HepG2 (cell line): ENCODE measurements around the gene SMAD6. TPM values are rescaled to one million over a fixed set of nuclear protein-coding genes. Genes with fewer than 3 reads are reported as not detected.

Source experiments
- CSRNP1 ChIP-seq: sonication (generic); formaldehyde crosslinking; IDR thresholded peaks from 2 replicates; pipeline ENCODE4 v1.8.1; 2023; ENCODE audit warnings: mild to moderate bottlenecking, missing genetic modification reagents
- HIVEP1 ChIP-seq: sonication (generic); formaldehyde crosslinking; IDR thresholded peaks from 2 replicates; pipeline ENCODE4 v1.4.0; 2020; ENCODE audit warnings: mild to moderate bottlenecking, missing genetic modification reagents
- HMGA1 ChIP-seq: sonication (generic); formaldehyde crosslinking; conservative IDR thresholded peaks from 2 replicates; pipeline ENCODE4 v1.4.0; 2020; ENCODE audit warnings: missing genetic modification reagents
- HNRNPLL ChIP-seq: fragments of 200-400 bp; formaldehyde crosslinking; IDR thresholded peaks from 2 replicates; pipeline ENCODE4 v1.6.1; 2017; ENCODE audit warnings: mild to moderate bottlenecking, low read depth, low read length; ENCODE audit not compliant: poor library complexity, severe bottlenecking
- KMT2A ChIP-seq: sonication (generic); formaldehyde crosslinking; IDR thresholded peaks from 2 replicates; pipeline ENCODE4 v1.4.0; 2020; ENCODE audit warnings: missing genetic modification reagents
- MTF1 ChIP-seq: sonication (generic); formaldehyde crosslinking; IDR thresholded peaks from 2 replicates; pipeline ENCODE4 v1.5.0; 2020; ENCODE audit warnings: missing genetic modification reagents
- RBAK ChIP-seq: sonication (generic); formaldehyde crosslinking; IDR thresholded peaks from 2 replicates; pipeline ENCODE4 v1.5.1; 2020; ENCODE audit warnings: mild to moderate bottlenecking, missing genetic modification reagents
- RBM22 ChIP-seq: fragments of 200-400 bp; formaldehyde crosslinking; optimal IDR thresholded peaks from 2 replicates; pipeline ENCODE3; 2017; ENCODE audit warnings: mild to moderate bottlenecking, low read length, moderate library complexity
- RNF2 ChIP-seq: fragments of 450-650 bp; conservative IDR thresholded peaks from 2 replicates; pipeline ENCODE4 v1.6.1; 2016; ENCODE audit warnings: low read depth
- SOX5 ChIP-seq: IDR thresholded peaks from 2 replicates; pipeline ENCODE4 v1.6.1; 2016; ENCODE audit warnings: borderline replicate concordance
- ZFP37 ChIP-seq: sonication (generic); formaldehyde crosslinking; IDR thresholded peaks from 2 replicates; pipeline ENCODE4 v1.4.0; 2020; ENCODE audit warnings: missing genetic modification reagents, borderline replicate concordance
- ZMYM3 ChIP-seq: sonication (generic); formaldehyde crosslinking; IDR thresholded peaks from 2 replicates; pipeline ENCODE4 v1.5.1; 2020; ENCODE audit warnings: mild to moderate bottlenecking, missing genetic modification reagents
- ZNF142 ChIP-seq: sonication (generic); formaldehyde crosslinking; IDR thresholded peaks from 2 replicates; pipeline ENCODE4 v1.4.0; 2020; ENCODE audit warnings: missing genetic modification reagents
- ZNF331 ChIP-seq: sonication (generic); formaldehyde crosslinking; IDR thresholded peaks from 2 replicates; pipeline ENCODE4 v1.4.0; 2020; ENCODE audit warnings: missing genetic modification reagents
- ZNF335 ChIP-seq: sonication (generic); formaldehyde crosslinking; IDR thresholded peaks from 2 replicates; pipeline ENCODE4 v1.4.0; 2020; ENCODE audit warnings: missing genetic modification reagents
- ZNF33A ChIP-seq: sonication (generic); formaldehyde crosslinking; IDR thresholded peaks from 2 replicates; pipeline ENCODE4 v1.5.1; 2020; ENCODE audit warnings: missing genetic modification reagents, mild to moderate bottlenecking, moderate library complexity, borderline replicate concordance
- ZNF431 ChIP-seq: sonication (generic); formaldehyde crosslinking; IDR thresholded peaks from 2 replicates; pipeline ENCODE4 v1.9.0; 2022; ENCODE audit warnings: missing genetic modification reagents, low read depth, mild to moderate bottlenecking, borderline replicate concordance
- ZNF589 ChIP-seq: sonication (generic); formaldehyde crosslinking; conservative IDR thresholded peaks from 2 replicates; pipeline ENCODE4 v1.8.0; 2022; ENCODE audit warnings: mild to moderate bottlenecking, moderate library complexity, missing genetic modification reagents
- ZNF776 ChIP-seq: sonication (generic); formaldehyde crosslinking; IDR thresholded peaks from 2 replicates; pipeline ENCODE4 v1.4.0; 2020; ENCODE audit warnings: mild to moderate bottlenecking, missing genetic modification reagents
- polyA plus RNA-seq, 8 experiments: library from polyadenylated mRNA; depleted of rRNA in 3 of 8; stranded (reverse) in 7 of 8; unstranded in 1 of 8; fragments of >200 nt; fragmentation: Illumina TruSeq in 4 of 8; extraction: Trizol in 4 of 8; gene quantifications; 2 replicates each; pipeline versions ENCODE4 v1.2.1 to v1.2.3, GENCODE V29; 2011 to 2016; ENCODE audit warnings: low read depth in 4 of 8, missing spikeins in 1 of 8, mixed read lengths in 1 of 8; ENCODE audit not compliant: insufficient read depth in 1 of 8
- total RNA-seq, 5 experiments: library from RNA; depleted of rRNA; stranded (reverse); fragments of >200 nt; fragmentation: Illumina TruSeq; extraction: Trizol; gene quantifications; 2 replicates each; pipeline ENCODE4 v1.2.3, GENCODE V29; 2016; ENCODE audit warnings: low read depth in 1 of 5
- TF ChIP-seq, protein P1 (sequence below): sonication (generic); formaldehyde crosslinking; IDR thresholded peaks from 2 replicates; pipeline ENCODE4 v1.5.1; 2020; ENCODE audit warnings: missing genetic modification reagents, mild to moderate bottlenecking, borderline replicate concordance
- TF ChIP-seq, protein P2 (sequence below): sonication (generic); formaldehyde crosslinking; IDR thresholded peaks from 2 replicates; pipeline ENCODE4 v1.4.0; 2020; ENCODE audit warnings: mild to moderate bottlenecking, low read depth, missing genetic modification reagents

Gene SMAD6
- total and polyA plus RNA-seq, 2 of the 13 experiments (the other 11 are each of a cell fraction or from before 2014, with no cell fraction given) = 3.3 to 4.4 TPM

- TF ChIP-seq ZMYM3 (peak; percentile 83), RBAK (no peak), MTF1 (CRISPR knock-in tag) (no peak), KMT2A (CRISPR knock-in tag) (no peak), ZNF335 (CRISPR knock-in tag) (no peak), HMGA1 (CRISPR knock-in tag) (no peak), ZNF431 (CRISPR knock-in tag) (no peak), ZNF589 (CRISPR knock-in tag) (no peak), SOX5 (peak; percentile 73; the same call in 1 of the 2 replicates), HIVEP1 (CRISPR knock-in tag) (0 out of 2 replicates have a peak, but pooled peaks have one; percentile 27), RNF2 (0 out of 2 replicates have a peak, but pooled peaks have one; percentile 25), RBM22 (no peak), CSRNP1 (CRISPR knock-in tag) (no peak), HNRNPLL (peak; percentile 69), ZNF33A (no peak), ZNF331 (CRISPR knock-in tag) (peak; percentile 85), ZNF776 (no peak), ZNF142 (CRISPR knock-in tag) (0 out of 2 replicates have a peak, but pooled peaks have one; percentile 59), ZFP37 (no peak)
- TF ChIP-seq, protein P1, sequence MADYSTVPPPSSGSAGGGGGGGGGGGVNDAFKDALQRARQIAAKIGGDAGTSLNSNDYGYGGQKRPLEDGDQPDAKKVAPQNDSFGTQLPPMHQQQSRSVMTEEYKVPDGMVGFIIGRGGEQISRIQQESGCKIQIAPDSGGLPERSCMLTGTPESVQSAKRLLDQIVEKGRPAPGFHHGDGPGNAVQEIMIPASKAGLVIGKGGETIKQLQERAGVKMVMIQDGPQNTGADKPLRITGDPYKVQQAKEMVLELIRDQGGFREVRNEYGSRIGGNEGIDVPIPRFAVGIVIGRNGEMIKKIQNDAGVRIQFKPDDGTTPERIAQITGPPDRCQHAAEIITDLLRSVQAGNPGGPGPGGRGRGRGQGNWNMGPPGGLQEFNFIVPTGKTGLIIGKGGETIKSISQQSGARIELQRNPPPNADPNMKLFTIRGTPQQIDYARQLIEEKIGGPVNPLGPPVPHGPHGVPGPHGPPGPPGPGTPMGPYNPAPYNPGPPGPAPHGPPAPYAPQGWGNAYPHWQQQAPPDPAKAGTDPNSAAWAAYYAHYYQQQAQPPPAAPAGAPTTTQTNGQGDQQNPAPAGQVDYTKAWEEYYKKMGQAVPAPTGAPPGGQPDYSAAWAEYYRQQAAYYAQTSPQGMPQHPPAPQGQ (CRISPR knock-in tag) = no peak
- TF ChIP-seq, protein P2, sequence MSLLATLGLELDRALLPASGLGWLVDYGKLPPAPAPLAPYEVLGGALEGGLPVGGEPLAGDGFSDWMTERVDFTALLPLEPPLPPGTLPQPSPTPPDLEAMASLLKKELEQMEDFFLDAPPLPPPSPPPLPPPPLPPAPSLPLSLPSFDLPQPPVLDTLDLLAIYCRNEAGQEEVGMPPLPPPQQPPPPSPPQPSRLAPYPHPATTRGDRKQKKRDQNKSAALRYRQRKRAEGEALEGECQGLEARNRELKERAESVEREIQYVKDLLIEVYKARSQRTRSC (CRISPR knock-in tag) = no peak
Observed at GRCh38 chr15:66803182-66803729, 101.2 kb downstream of the SMAD6 start (continued).
